Measurements from ENCODE around the gene RGS12.

- TF ChIP-seq CTCF (IDR thresholded peaks at IDR 0.05; ENCODE audit: insufficient read depth, low read length): no peak
- TF ChIP-seq POLR2AphosphoS5 (IDR thresholded peaks at IDR 0.05; ENCODE audit: low read depth): no peak
- no peak for TF ChIP-seq SPI1 (IDR thresholded peaks at IDR 0.05; ENCODE audit: borderline replicate concordance, low read depth)
- TF ChIP-seq REST (IDR thresholded peaks at IDR 0.05; ENCODE audit: insufficient replicate concordance, low read depth): no peak
These were observed 13.0 kb downstream of the RGS12 start for GRCh38 chr4:3305610-3306371.
